ENCODE measurements around the gene HLF.

DNA sequence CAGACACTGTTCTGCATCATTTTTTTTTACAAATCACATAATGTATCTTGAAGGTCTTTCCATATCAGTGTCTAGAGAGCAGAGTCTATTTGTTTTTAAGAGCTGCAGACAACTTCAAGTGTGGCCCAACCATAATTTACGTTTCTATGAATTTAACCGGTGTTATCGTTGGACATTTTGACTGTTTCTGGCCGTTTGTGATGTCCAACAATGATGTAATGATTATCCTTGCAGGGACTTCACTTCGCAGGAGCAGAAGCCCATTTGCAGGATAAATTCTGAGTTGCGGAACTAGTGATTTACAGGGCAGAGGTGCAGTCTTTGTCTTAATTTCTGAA lies 26.9 kb upstream of the HLF start:
- TF ChIP-seq, protein P1, sequence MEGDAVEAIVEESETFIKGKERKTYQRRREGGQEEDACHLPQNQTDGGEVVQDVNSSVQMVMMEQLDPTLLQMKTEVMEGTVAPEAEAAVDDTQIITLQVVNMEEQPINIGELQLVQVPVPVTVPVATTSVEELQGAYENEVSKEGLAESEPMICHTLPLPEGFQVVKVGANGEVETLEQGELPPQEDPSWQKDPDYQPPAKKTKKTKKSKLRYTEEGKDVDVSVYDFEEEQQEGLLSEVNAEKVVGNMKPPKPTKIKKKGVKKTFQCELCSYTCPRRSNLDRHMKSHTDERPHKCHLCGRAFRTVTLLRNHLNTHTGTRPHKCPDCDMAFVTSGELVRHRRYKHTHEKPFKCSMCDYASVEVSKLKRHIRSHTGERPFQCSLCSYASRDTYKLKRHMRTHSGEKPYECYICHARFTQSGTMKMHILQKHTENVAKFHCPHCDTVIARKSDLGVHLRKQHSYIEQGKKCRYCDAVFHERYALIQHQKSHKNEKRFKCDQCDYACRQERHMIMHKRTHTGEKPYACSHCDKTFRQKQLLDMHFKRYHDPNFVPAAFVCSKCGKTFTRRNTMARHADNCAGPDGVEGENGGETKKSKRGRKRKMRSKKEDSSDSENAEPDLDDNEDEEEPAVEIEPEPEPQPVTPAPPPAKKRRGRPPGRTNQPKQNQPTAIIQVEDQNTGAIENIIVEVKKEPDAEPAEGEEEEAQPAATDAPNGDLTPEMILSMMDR (conservative IDR thresholded peaks at IDR 0.05), result no peak
- TF ChIP-seq EZH2 (IDR thresholded peaks at IDR 0.05; ENCODE audit: low read depth), result no peak

Data from PC-9 (cell line).